ENCODE results near the gene OXCT2.

Gene OXCT2

DNA sequence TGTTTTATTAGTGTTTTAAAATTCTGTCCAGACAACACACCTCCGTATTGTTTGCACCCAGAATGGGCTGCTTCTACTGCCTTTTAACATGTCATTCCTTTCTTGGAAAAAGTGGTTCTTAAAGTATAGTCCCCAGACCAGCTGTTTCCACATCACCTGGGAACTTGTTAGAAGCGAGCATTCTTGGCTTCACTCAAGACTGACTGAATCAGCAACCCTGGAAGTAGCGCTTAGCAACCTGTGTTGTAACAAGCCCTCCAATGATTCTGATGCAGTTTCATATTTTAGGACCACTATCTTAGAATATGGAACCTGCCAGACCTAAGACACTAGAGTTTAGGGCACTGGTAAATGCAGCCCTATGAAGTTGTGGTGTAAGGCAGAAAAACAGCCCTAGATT is 38.4 kb downstream of the OXCT2 start:
- peaks cover 0 to 68% (median 22%) of the 10 kb centered on the region in 3 experiments for H3K27me3 ChIP-seq (ENCODE audit: control insufficient read depth in 3 of 3, insufficient read depth in 3 of 3, low read depth in 1 of 3, low read length in 3 of 3)
- WGBS, 2 donors (ENCODE audit: extremely low coverage in 2 of 2, insufficient read length in 2 of 2, insufficient replicate concordance in 1 of 2), result no CpG with 5 or more reads among the region's 3 CpGs
- no peak overlapping the region for H3K27ac ChIP-seq (replicated peaks; ENCODE audit: low read length)

DNA sequence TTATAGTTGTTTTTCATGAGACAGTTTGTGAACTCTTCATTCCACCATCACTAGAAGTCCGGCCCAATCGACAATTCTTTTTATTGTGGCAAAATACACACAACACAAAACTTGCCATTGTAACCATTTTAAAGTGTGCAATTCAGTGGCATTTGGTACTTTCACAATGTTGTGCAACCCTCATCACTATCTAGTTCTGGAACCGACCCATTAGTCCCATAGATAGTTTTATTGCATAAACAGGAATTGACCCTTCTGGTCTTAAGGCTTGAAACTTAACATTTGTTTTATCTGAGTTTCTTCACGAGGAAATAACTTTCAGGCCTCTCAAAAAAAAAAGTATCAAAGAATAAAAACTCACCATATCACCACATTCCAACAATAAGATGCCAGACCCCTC is 41.3 kb downstream of the OXCT2 start:
- H4K8ac ChIP-seq (ENCODE audit: low read depth, low read length), result no peak overlapping the region
- H4K91ac ChIP-seq (ENCODE audit: low read depth, low read length, poor library complexity), result no peak overlapping the region
- H2AK5ac ChIP-seq (ENCODE audit: low read depth, low read length), result no peak overlapping the region
- H3K18ac ChIP-seq (ENCODE audit: low read length), result no peak overlapping the region
- no peak overlapping the region for H3K14ac ChIP-seq (ENCODE audit: low read length)
- peaks cover 0 to 6% of the 10 kb centered on the region in 2 donors for H3K4me1 ChIP-seq (ENCODE audit: control insufficient read depth in 2 of 2, insufficient read depth in 1 of 2, low read depth in 1 of 2, low read length in 2 of 2)
- no peak for DNase-seq (ENCODE audit: low spot score)
- H3K79me1 ChIP-seq (ENCODE audit: low read depth, low read length), result no peaks in the 10 kb centered on the region
- H2BK120ac ChIP-seq (ENCODE audit: low read depth, low read length), result no peak overlapping the region
- no peaks in the 10 kb centered on the region for H3K9me3 ChIP-seq (replicated peaks in 1 of 2; ENCODE audit: control insufficient read depth in 2 of 2, insufficient read depth in 1 of 2, low read depth in 1 of 2, low read length in 2 of 2)
- H2BK5ac ChIP-seq (ENCODE audit: low read length), result no peak overlapping the region
- no peak overlapping the region for H3K23ac ChIP-seq (ENCODE audit: low read depth, low read length, poor library complexity)
- H3K4ac ChIP-seq (ENCODE audit: low read length), result no peak overlapping the region
- H2AFZ ChIP-seq (ENCODE audit: low read length), result no peak overlapping the region
- H3K9ac ChIP-seq (ENCODE audit: low read depth, low read length, poor library complexity), result no peak overlapping the region
- WGBS, 2 donors (ENCODE audit: extremely low coverage in 2 of 2, insufficient read length in 2 of 2, insufficient replicate concordance in 1 of 2), result no CpG with 5 or more reads among the region's 4 CpGs
- H3K27ac ChIP-seq (replicated peaks; ENCODE audit: low read length), result no peak overlapping the region
- no peak overlapping the region for H3K4me2 ChIP-seq (ENCODE audit: insufficient read depth, low read length, poor library complexity, severe bottlenecking)
- no peak overlapping the region for H3K4me3 ChIP-seq (ENCODE audit: low read length in 2 of 2)
- H2BK12ac ChIP-seq (ENCODE audit: low read length), result no peak overlapping the region
- peaks cover 0 to 77% (median 25%) of the 10 kb centered on the region in 3 experiments for H3K27me3 ChIP-seq (ENCODE audit: control insufficient read depth in 3 of 3, insufficient read depth in 3 of 3, low read depth in 1 of 3, low read length in 3 of 3)
- no peaks in the 10 kb centered on the region for H3K36me3 ChIP-seq (replicated peaks in 1 of 2; ENCODE audit: control insufficient read depth in 2 of 2, insufficient read depth in 2 of 2, low read length in 2 of 2)
- H2BK15ac ChIP-seq (ENCODE audit: low read length), result no peak overlapping the region

More for the DNA sequence above, 38.4 kb downstream of the OXCT2 start:
- H3K36me3 ChIP-seq (replicated peaks in 1 of 2; ENCODE audit: control insufficient read depth in 2 of 2, insufficient read depth in 2 of 2, low read length in 2 of 2), result no peaks in the 10 kb centered on the region
- no peak overlapping the region for H2AK5ac ChIP-seq (ENCODE audit: low read depth, low read length)
- no peak overlapping the region for H2BK12ac ChIP-seq (ENCODE audit: low read length)
- peak overlapping the region; percentile 13 for H2AFZ ChIP-seq (ENCODE audit: low read length)
- no peak overlapping the region for H3K23ac ChIP-seq (ENCODE audit: low read depth, low read length, poor library complexity)
- H3K14ac ChIP-seq (ENCODE audit: low read length), result no peak overlapping the region
- no peak overlapping the region for H3K9ac ChIP-seq (ENCODE audit: low read depth, low read length, poor library complexity)
- H4K8ac ChIP-seq (ENCODE audit: low read depth, low read length), result no peak overlapping the region
- H3K4me3 ChIP-seq (ENCODE audit: low read length in 2 of 2), result no peak overlapping the region
- no peak overlapping the region for H4K91ac ChIP-seq (ENCODE audit: low read depth, low read length, poor library complexity)
- no peaks in the 10 kb centered on the region for H3K79me1 ChIP-seq (ENCODE audit: low read depth, low read length)
- H3K4me2 ChIP-seq (ENCODE audit: insufficient read depth, low read length, poor library complexity, severe bottlenecking), result no peak overlapping the region
- no peaks in the 10 kb centered on the region for H3K9me3 ChIP-seq (replicated peaks in 1 of 2; ENCODE audit: control insufficient read depth in 2 of 2, insufficient read depth in 1 of 2, low read depth in 1 of 2, low read length in 2 of 2)
- DNase-seq (ENCODE audit: low spot score), result no peak
- H3K4ac ChIP-seq (ENCODE audit: low read length), result no peak overlapping the region
- H2BK120ac ChIP-seq (ENCODE audit: low read depth, low read length), result no peak overlapping the region
- peaks cover 0 to 6% of the 10 kb centered on the region in 2 donors for H3K4me1 ChIP-seq (ENCODE audit: control insufficient read depth in 2 of 2, insufficient read depth in 1 of 2, low read depth in 1 of 2, low read length in 2 of 2)
- no peak overlapping the region for H2BK15ac ChIP-seq (ENCODE audit: low read length)
- no peak overlapping the region for H2BK5ac ChIP-seq (ENCODE audit: low read length)
- no peak overlapping the region for H3K18ac ChIP-seq (ENCODE audit: low read length)

DNA sequence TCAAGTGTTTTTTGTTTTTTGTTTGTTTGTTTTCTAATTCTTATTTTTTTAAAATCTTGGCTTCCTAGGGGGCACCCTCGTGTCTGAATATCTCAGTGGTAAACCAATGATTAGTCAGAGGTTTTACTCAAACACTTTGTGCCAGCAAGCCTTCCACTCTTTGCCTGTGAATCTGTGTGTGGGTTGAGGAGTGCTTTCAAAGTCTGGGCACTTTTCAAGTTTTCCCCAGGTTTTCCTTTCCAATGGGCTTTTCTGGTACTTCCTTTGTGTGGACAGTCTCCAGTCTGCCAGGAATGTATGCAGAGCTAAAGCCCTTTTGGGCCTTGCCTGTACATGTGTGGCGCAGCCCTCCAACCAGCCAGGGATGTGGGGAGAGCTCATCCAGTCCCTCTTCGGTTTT is 42.1 kb downstream of the OXCT2 start:
- H3K79me1 ChIP-seq (ENCODE audit: low read depth, low read length), result no peaks in the 10 kb centered on the region
- no peaks in the 10 kb centered on the region for H3K9me3 ChIP-seq (replicated peaks in 1 of 2; ENCODE audit: control insufficient read depth in 2 of 2, insufficient read depth in 1 of 2, low read depth in 1 of 2, low read length in 2 of 2)
- no peak overlapping the region for H2BK15ac ChIP-seq (ENCODE audit: low read length)
- no peak for DNase-seq (ENCODE audit: low spot score)
- no peak overlapping the region for H2AK5ac ChIP-seq (ENCODE audit: low read depth, low read length)
- no peak overlapping the region for H2BK12ac ChIP-seq (ENCODE audit: low read length)
- no peak overlapping the region for H3K18ac ChIP-seq (ENCODE audit: low read length)
- H3K36me3 ChIP-seq (replicated peaks in 1 of 2; ENCODE audit: control insufficient read depth in 2 of 2, insufficient read depth in 2 of 2, low read length in 2 of 2), result no peaks in the 10 kb centered on the region
- H3K9ac ChIP-seq (ENCODE audit: low read depth, low read length, poor library complexity), result no peak overlapping the region
- no peak overlapping the region for H2BK5ac ChIP-seq (ENCODE audit: low read length)
- H3K27ac ChIP-seq (replicated peaks; ENCODE audit: low read length), result no peak overlapping the region
- H3K27me3 ChIP-seq (ENCODE audit: control insufficient read depth in 3 of 3, insufficient read depth in 3 of 3, low read depth in 1 of 3, low read length in 3 of 3), result peaks cover 0 to 79% (median 24%) of the 10 kb centered on the region in 3 experiments
- no peak overlapping the region for H3K4me3 ChIP-seq (ENCODE audit: low read length in 2 of 2)
- no peak overlapping the region for H2BK120ac ChIP-seq (ENCODE audit: low read depth, low read length)
- no peak overlapping the region for H3K4ac ChIP-seq (ENCODE audit: low read length)
- H3K4me2 ChIP-seq (ENCODE audit: insufficient read depth, low read length, poor library complexity, severe bottlenecking), result no peak overlapping the region
- H3K4me1 ChIP-seq (ENCODE audit: control insufficient read depth in 2 of 2, insufficient read depth in 1 of 2, low read depth in 1 of 2, low read length in 2 of 2), result peaks cover 0 to 6% of the 10 kb centered on the region in 2 donors
- no peak overlapping the region for H3K23ac ChIP-seq (ENCODE audit: low read depth, low read length, poor library complexity)
- no peak overlapping the region for H4K8ac ChIP-seq (ENCODE audit: low read depth, low read length)
- H4K91ac ChIP-seq (ENCODE audit: low read depth, low read length, poor library complexity), result no peak overlapping the region
- WGBS, 2 donors (ENCODE audit: extremely low coverage in 2 of 2, insufficient read length in 2 of 2, insufficient replicate concordance in 1 of 2), result no CpG with 5 or more reads among the region's 3 CpGs
- no peak overlapping the region for H3K14ac ChIP-seq (ENCODE audit: low read length)
- peak overlapping the region; percentile 73 for H2AFZ ChIP-seq (ENCODE audit: low read length)

DNA sequence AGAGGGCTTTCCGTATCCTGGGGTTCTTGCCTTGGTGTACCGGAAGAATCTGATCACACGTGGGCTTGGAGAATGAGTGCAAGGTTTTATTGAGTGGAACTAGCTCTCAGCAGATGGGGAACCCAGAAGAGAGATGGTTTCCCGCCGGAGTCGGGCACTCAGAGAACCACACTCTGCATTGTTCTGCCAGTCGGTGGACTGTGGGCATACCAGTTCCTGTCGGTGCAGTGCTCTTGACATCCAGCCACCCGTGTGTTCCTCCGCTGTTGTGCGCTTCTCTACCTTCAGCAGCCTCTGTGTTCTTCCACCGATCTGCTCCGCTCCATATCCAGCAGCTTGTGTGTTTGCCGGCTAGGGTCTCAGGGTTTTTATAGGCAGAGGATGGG is 43.2 kb downstream of the OXCT2 start:
- H3K36me3 ChIP-seq (replicated peaks in 1 of 2; ENCODE audit: control insufficient read depth in 2 of 2, insufficient read depth in 2 of 2, low read length in 2 of 2), result no peaks in the 10 kb centered on the region
- H3K27ac ChIP-seq (replicated peaks; ENCODE audit: low read length), result no peak overlapping the region
- H2BK15ac ChIP-seq (ENCODE audit: low read length), result no peak overlapping the region
- H4K91ac ChIP-seq (ENCODE audit: low read depth, low read length, poor library complexity), result no peak overlapping the region
- no peak overlapping the region for H3K4me2 ChIP-seq (ENCODE audit: insufficient read depth, low read length, poor library complexity, severe bottlenecking)
- no peak overlapping the region for H2BK12ac ChIP-seq (ENCODE audit: low read length)
- no peak overlapping the region for H2BK5ac ChIP-seq (ENCODE audit: low read length)
- H2AK5ac ChIP-seq (ENCODE audit: low read depth, low read length), result no peak overlapping the region
- no CpG with 5 or more reads among the region's 14 CpGs for WGBS, 2 donors (ENCODE audit: extremely low coverage in 2 of 2, insufficient read length in 2 of 2, insufficient replicate concordance in 1 of 2)
- no peak overlapping the region for H3K4me3 ChIP-seq (ENCODE audit: low read length in 2 of 2)
- H4K8ac ChIP-seq (ENCODE audit: low read depth, low read length), result no peak overlapping the region
- peak overlapping the region; percentile 38 for H3K18ac ChIP-seq (ENCODE audit: low read length)
- no peak overlapping the region for H2BK120ac ChIP-seq (ENCODE audit: low read depth, low read length)
- no peaks in the 10 kb centered on the region for H3K79me1 ChIP-seq (ENCODE audit: low read depth, low read length)
- no peak overlapping the region for H3K4ac ChIP-seq (ENCODE audit: low read length)
- peaks cover 0 to 77% (median 17%) of the 10 kb centered on the region in 3 experiments for H3K27me3 ChIP-seq (ENCODE audit: control insufficient read depth in 3 of 3, insufficient read depth in 3 of 3, low read depth in 1 of 3, low read length in 3 of 3)
- no peak for DNase-seq (ENCODE audit: low spot score)
- no peak overlapping the region for H2AFZ ChIP-seq (ENCODE audit: low read length)
- no peak overlapping the region for H3K14ac ChIP-seq (ENCODE audit: low read length)
- no peak overlapping the region for H3K23ac ChIP-seq (ENCODE audit: low read depth, low read length, poor library complexity)
- H3K9ac ChIP-seq (ENCODE audit: low read depth, low read length, poor library complexity), result peak overlapping the region; percentile 60
- no peaks in the 10 kb centered on the region for H3K9me3 ChIP-seq (replicated peaks in 1 of 2; ENCODE audit: control insufficient read depth in 2 of 2, insufficient read depth in 1 of 2, low read depth in 1 of 2, low read length in 2 of 2)
- peaks cover 0 to 3% of the 10 kb centered on the region in 2 donors for H3K4me1 ChIP-seq (ENCODE audit: control insufficient read depth in 2 of 2, insufficient read depth in 1 of 2, low read depth in 1 of 2, low read length in 2 of 2)
